ENCODE measurements around the gene LRRC10B. TPM values are rescaled to one million over a fixed set of nuclear protein-coding genes. Genes with fewer than 3 reads are reported as not detected.

Gene LRRC10B
- total RNA-seq, 2 donors from 2014 or later, result not detected

DNA sequence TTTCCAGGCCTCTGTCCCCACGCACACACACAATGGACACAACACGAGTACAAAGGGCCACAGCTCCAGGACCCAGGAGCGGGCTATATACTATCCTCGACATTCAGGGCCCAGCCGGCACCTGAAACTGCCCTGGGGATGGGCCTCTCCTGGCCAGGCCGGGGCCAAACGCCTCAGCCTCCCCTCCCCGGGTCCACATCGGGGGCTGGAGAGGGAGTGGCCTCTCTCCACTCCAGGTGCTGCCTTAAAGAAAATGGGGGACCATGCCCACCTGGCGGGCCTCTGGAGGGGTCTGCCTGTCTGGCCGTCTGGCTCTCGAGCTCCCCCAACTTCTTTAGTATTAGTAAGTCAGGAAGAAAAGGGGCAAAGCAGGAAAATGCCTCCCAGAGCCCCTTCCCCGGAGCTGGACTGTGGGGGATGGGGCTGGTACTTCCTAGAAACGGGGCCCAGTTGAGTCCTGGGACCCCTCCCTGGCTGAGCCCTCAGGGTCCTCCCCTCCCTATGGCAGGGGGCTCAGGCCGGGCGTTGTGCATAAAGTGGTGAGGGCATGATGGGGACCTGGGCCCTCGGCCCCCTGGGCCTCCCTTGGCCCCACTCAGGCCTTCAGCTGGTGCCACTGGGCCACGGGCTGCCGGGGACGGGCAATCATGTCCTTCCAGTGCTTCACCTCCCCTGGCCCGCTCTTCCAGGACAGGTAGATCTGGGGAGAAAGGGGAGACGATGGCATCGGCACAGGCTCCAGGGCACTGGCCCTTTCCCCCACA is 9.7 kb downstream of the LRRC10B start:
- no peaks in the 10 kb centered on the region for H3K36me3 Mint-ChIP-seq (ENCODE audit: insufficient read depth in 2 of 2)
- H3K9me3 Mint-ChIP-seq, result no peaks in the 10 kb centered on the region
- peaks cover 9% of the 10 kb centered on the region for H3K4me1 Mint-ChIP-seq (ENCODE audit: low read depth)
- DNase-seq, result no peak
- peaks cover 22% of the 10 kb centered on the region for H3K27me3 Mint-ChIP-seq (ENCODE audit: low read depth)
- H3K27ac Mint-ChIP-seq, result no peak overlapping the region
- ATAC-seq (replicated peaks in 1 of 2), result no peak
- H3K4me3 Mint-ChIP-seq, result no peak overlapping the region

DNA sequence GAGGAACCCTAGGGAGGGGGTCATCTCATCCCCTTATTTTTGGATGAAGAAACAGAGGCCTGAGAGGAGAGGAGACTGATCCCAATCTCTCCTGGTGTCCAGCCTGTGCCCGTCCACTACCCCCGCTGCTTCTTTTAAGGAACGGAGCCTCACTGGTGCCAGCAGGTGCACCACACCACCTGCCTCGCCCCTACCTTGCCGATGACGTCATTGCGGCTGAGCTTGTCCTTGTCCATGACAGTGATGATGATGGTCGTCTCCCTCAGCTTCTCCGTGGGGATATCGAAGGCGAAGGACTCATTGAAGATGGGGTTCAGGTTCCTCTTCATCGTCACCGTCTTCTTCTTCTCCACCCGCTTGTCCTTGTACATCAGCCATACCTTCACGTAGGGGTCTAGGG is 14.3 kb downstream of the LRRC10B start:
- no peaks in the 10 kb centered on the region for H3K36me3 Mint-ChIP-seq (ENCODE audit: insufficient read depth in 2 of 2)
- peaks cover 13% of the 10 kb centered on the region for H3K27me3 Mint-ChIP-seq (ENCODE audit: low read depth)
- no peak for ATAC-seq (replicated peaks in 1 of 2)
- no peak for DNase-seq
- H3K4me3 Mint-ChIP-seq, result no peak overlapping the region
- no peak overlapping the region for H3K27ac Mint-ChIP-seq
- no peaks in the 10 kb centered on the region for H3K4me1 Mint-ChIP-seq (ENCODE audit: low read depth)
- no peaks in the 10 kb centered on the region for H3K9me3 Mint-ChIP-seq

DNA sequence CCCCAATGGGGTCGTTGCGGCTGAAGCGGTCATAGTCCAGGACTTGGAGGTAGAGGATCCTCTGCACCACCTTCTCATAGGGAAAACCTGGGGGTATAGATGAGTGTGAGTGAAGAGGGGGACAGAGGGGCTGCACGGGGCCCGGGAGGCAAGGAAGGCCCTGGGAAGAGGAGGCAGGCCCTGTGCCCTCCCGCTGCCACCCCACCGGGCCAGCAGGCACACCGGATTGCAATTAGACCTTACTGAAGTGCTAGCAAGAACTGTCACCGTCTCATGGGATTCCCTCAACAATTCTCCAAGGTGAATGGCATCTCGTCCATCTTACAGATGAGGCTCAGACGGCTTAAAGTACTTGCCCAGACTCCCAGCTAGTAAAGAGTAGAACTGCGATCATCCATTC is 15.9 kb downstream of the LRRC10B start:
- peaks cover 13% of the 10 kb centered on the region for H3K27me3 Mint-ChIP-seq (ENCODE audit: low read depth)
- no peak overlapping the region for H3K27ac Mint-ChIP-seq
- H3K4me3 Mint-ChIP-seq, result no peak overlapping the region
- no peaks in the 10 kb centered on the region for H3K4me1 Mint-ChIP-seq (ENCODE audit: low read depth)
- ATAC-seq (replicated peaks in 1 of 2) (no peak), DNase-seq (no peak)
- no peaks in the 10 kb centered on the region for H3K36me3 Mint-ChIP-seq (ENCODE audit: insufficient read depth in 2 of 2)
- H3K9me3 Mint-ChIP-seq, result no peaks in the 10 kb centered on the region

DNA sequence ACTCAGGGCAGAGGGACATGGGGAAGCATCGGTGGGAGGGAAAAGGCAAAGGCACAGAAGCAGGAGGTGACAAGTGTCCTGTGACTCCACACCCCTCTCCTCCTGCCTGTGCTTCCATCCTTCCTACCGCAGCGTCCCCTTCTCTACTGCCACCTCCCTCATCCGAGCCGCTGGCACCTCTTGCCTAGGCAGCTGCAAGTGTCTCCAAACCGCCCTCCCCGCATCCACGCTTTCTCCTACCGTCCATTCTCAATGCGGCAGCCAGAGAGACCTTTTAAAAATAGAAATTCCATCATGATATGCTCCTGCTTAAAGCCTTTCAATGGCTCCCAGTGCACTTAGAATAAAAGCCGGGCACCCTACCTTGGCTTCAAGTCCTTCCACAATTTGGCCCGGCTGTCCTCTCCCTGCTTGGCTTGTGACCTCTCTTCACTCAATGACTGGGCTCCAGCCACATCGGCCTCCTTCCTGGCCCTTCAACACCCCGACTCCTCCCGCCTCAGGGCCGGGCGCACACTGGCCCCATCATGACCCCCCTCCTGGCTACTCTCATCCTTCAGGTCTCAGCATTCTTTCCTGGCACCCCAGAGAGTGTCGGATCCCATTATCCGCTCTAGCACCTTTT is 16.5 kb downstream of the LRRC10B start:
- H3K4me1 Mint-ChIP-seq (ENCODE audit: low read depth), result no peaks in the 10 kb centered on the region
- H3K27ac Mint-ChIP-seq, result no peak overlapping the region
- peaks cover 13% of the 10 kb centered on the region for H3K27me3 Mint-ChIP-seq (ENCODE audit: low read depth)
- ATAC-seq (replicated peaks in 1 of 2) (no peak), DNase-seq (no peak)
- H3K36me3 Mint-ChIP-seq (ENCODE audit: insufficient read depth in 2 of 2), result no peaks in the 10 kb centered on the region
- H3K4me3 Mint-ChIP-seq, result no peak overlapping the region
- H3K9me3 Mint-ChIP-seq, result no peaks in the 10 kb centered on the region

DNA sequence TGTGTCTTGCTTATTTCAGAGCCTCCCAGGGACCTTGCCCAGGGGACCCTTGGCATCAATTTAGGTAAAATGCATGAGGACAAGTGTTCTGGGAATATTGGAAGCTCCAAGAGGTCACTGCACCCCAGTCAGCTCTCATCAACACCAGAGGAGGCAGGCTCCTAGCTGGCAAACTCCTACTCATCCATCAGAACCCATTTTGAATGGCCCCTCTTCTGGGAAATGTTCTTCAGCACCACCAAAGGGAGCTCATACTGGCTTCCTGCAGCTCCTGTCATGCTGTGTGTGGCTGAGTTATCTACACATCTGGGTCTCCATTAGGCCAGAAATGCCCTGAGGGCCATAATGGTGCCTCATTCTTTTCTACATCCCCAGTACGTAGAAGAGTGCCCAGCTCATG is 17.7 kb downstream of the LRRC10B start:
- H3K9me3 Mint-ChIP-seq, result no peaks in the 10 kb centered on the region
- H3K4me3 Mint-ChIP-seq, result no peak overlapping the region
- DNase-seq (no peak), ATAC-seq (replicated peaks in 1 of 2) (no peak)
- no peaks in the 10 kb centered on the region for H3K4me1 Mint-ChIP-seq (ENCODE audit: low read depth)
- H3K36me3 Mint-ChIP-seq (ENCODE audit: insufficient read depth in 2 of 2), result no peaks in the 10 kb centered on the region
- peaks cover 13% of the 10 kb centered on the region for H3K27me3 Mint-ChIP-seq (ENCODE audit: low read depth)
- H3K27ac Mint-ChIP-seq, result no peak overlapping the region

DNA sequence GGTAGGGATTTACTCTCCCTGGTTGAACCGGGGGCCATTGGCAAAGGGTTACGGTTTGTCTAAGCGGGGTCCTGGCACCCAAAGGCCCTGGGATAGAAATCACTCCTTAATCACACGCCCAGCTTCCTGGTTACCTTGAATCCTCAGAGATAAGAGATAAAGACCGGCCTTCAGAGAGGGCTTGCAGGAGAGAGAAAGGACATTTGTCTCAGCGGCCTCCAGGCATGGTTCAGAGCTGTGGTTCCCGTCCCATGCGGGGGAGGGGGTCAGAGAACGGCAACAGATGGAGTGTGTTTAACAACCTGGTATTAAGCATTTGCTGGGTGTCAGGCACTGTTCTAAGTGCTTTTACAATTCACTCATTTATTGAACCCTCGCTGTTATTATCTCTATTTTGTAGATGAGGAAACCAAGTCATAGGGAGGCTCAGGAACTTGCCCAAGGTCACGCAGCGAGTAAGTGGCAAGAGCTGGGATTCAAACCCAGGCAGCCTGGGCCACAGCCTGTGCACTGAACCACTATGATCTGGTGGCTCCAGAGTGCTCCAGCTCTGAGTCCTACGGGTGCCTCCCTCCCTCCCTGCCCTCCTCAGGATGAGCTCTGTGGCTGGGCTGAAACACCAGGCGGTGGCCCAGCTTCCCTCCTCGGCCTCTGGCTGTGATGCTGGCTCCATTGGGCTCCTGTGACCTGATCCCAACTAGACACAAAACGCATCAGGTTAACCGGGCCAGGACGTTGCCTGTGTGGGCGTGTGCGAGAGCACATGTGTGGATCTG is 18.6 kb downstream of the LRRC10B start:
- no peak for ATAC-seq (replicated peaks in 1 of 2)
- Mint-ChIP-seq H3K9me3 (no peaks in the 10 kb centered on the region), H3K27me3 (ENCODE audit: low read depth) (peaks cover 13% of the 10 kb centered on the region), H3K4me3 (no peak overlapping the region), H3K36me3 (ENCODE audit: insufficient read depth in 2 of 2) (no peaks in the 10 kb centered on the region), H3K4me1 (ENCODE audit: low read depth) (no peaks in the 10 kb centered on the region), H3K27ac (no peak overlapping the region)
- no peak for DNase-seq

DNA sequence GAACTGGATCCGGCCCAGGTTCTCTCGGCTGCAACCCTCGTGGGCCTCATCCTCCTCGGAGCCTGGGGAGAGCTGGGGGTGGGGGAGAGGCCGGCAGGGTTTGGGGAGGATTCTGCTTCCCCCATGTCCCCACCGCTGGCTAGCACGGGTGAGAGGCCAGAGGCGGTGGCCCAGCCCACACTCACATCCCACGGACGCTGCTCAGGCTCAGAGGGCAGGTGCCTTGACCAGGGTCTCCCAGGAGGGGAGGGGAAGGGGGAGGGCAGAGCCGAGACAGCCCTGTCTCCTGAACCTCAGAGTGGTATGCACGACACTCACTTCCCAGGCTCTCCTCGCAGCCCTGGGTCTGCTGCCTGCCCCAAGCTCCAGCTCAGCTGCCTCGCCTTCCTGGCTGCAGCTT is 19.6 kb downstream of the LRRC10B start:
- H3K4me3 Mint-ChIP-seq, result no peak overlapping the region
- H3K27ac Mint-ChIP-seq, result no peak overlapping the region
- H3K9me3 Mint-ChIP-seq, result no peaks in the 10 kb centered on the region
- DNase-seq (no peak), ATAC-seq (replicated peaks in 1 of 2) (no peak)
- no peaks in the 10 kb centered on the region for H3K4me1 Mint-ChIP-seq (ENCODE audit: low read depth)
- H3K27me3 Mint-ChIP-seq (ENCODE audit: low read depth), result peaks cover 13% of the 10 kb centered on the region
- H3K36me3 Mint-ChIP-seq (ENCODE audit: insufficient read depth in 2 of 2), result no peaks in the 10 kb centered on the region

DNA sequence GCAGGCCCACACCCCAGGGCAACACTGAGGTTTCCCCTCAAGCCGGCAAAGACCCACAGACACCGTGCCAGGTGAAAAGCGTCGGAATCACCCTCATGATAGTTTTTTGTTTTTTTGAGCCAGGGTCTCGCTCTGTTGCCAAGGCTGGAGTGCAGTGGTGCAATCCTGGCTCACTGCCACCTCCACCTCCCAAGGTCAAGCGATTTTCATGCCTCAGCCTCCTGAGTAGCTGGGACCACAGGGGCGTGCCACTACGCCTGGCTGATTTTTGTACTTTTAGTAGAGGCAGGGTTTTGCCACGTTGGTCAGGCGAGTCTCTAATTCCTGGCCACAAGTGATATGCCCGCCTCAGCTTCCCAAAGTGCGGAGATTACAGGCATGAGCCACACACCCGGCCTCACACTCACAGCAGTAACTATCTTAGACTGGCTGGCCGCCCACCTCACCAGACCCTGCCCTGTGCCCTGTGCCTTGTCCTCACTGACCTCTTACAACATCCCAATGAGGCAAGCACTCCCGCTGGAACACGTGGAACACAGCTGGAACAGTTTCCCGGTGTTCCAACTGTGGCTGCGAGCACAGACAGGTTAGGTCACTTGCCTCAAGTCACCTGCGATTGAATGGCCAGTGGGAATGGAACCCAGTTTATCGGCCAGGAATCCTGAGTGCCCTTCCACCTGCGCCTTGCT is 21.1 kb downstream of the LRRC10B start:
- Mint-ChIP-seq H3K4me3 (no peak overlapping the region), H3K27ac (no peak overlapping the region), H3K9me3 (no peaks in the 10 kb centered on the region), H3K27me3 (ENCODE audit: low read depth) (peaks cover 13% of the 10 kb centered on the region), H3K36me3 (ENCODE audit: insufficient read depth in 2 of 2) (no peaks in the 10 kb centered on the region), H3K4me1 (ENCODE audit: low read depth) (no peaks in the 10 kb centered on the region)
- no peak for DNase-seq
- no peak for ATAC-seq (replicated peaks in 1 of 2)

DNA sequence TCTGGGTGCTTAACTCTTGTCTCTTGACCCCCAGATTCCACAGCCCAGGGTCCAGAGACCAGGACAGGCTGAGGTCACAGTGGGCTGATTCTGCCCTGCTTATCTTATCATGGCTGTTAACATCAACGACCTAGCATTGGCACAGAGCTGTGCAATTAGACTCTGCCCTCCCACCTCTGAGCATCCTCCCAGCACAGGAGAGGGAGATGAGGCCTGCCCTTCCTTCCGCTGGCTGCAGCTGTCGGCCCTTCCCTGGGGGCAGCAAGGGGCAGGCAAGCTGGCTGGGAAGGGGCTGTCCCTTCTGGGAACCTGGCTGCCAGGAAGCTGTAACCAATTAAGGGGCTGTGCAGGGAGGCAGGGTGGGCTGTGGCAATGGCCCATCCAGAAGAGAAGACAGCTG is 22.5 kb downstream of the LRRC10B start:
- no peak overlapping the region for H3K27ac Mint-ChIP-seq
- no peak overlapping the region for H3K4me3 Mint-ChIP-seq
- DNase-seq, result no peak
- no peaks in the 10 kb centered on the region for H3K9me3 Mint-ChIP-seq
- H3K36me3 Mint-ChIP-seq (ENCODE audit: insufficient read depth in 2 of 2), result no peaks in the 10 kb centered on the region
- no peaks in the 10 kb centered on the region for H3K4me1 Mint-ChIP-seq (ENCODE audit: low read depth)
- no peak for ATAC-seq (replicated peaks in 1 of 2)
- no peaks in the 10 kb centered on the region for H3K27me3 Mint-ChIP-seq (ENCODE audit: low read depth)

DNA sequence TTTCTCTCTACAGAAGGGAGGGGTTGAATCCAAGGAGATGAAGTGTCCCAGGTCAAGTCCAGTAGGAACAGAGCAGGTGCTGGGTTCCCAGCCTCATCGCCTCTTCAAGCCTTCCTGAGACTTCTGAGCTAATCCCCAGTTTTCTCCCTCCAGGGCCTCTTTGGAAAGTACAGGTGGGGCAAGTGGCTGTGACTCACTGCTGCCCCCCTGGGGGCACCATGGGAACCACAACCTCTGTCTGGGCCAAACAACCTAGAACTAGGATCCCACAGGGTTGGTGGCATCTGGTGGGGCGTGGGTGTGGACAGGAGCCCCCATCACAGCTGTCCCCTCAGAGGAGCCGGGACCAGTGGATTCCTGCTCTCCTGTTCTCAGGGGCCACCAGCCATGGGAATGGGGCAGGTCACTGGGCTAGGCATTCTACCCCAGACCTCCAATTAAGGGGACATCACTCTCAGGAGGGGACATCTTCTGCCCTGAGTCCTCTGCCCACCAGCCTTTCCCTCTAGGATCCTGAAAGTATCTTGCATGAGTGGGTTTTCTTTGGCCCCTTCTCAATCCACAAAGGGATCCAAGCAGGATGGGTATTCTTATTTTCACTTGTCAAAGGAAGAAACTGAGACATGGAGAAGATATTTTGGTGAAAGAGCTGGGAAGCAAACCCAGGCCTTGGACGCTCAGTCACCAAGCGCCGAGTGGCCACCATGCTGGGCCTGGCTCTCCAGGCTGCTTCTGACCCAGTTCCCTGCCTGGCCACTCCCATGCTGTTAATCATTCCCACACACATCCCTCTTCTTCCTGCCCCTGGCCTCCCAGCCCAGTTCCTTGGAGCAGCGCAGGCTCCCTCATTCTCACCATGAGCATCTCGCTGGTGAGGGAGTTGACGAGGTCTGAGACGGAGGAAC is 23.8 kb downstream of the LRRC10B start:
- Mint-ChIP-seq H3K9me3 (no peaks in the 10 kb centered on the region), H3K27me3 (ENCODE audit: low read depth) (no peaks in the 10 kb centered on the region)

DNA sequence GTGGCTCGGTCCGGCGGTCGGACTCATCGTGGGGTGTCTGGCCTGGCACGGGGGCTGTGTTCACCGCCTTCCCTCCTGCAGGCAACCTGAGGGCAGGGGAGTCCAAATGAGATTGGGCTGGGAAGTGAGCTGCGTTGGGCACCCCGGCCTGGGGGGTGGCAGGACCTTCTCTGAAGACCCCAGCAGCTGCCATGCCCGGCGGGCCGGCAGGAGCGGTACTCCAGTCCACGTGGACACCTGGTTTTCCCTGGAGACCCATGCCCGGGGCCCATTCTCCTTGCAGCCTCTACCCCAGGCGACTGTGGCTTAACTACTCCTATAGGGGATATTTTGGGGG is 24.5 kb downstream of the LRRC10B start:
- Mint-ChIP-seq H3K9me3 (no peaks in the 10 kb centered on the region), H3K36me3 (ENCODE audit: insufficient read depth in 2 of 2) (no peaks in the 10 kb centered on the region), H3K27me3 (ENCODE audit: low read depth) (no peaks in the 10 kb centered on the region), H3K27ac (no peak overlapping the region), H3K4me1 (ENCODE audit: low read depth) (no peaks in the 10 kb centered on the region), H3K4me3 (no peak overlapping the region)
- DNase-seq, result no peak
- no peak for ATAC-seq (replicated peaks in 1 of 2)

More for the DNA sequence above, 23.8 kb downstream of the LRRC10B start:
- ATAC-seq (replicated peaks in 1 of 2) (peak; percentile 53 to 61), DNase-seq (peak; percentile 45 to 55)
- Mint-ChIP-seq H3K36me3 (ENCODE audit: insufficient read depth in 2 of 2) (no peaks in the 10 kb centered on the region), H3K4me3 (no peak overlapping the region), H3K27ac (no peak overlapping the region), H3K4me1 (ENCODE audit: low read depth) (no peaks in the 10 kb centered on the region)

DNA sequence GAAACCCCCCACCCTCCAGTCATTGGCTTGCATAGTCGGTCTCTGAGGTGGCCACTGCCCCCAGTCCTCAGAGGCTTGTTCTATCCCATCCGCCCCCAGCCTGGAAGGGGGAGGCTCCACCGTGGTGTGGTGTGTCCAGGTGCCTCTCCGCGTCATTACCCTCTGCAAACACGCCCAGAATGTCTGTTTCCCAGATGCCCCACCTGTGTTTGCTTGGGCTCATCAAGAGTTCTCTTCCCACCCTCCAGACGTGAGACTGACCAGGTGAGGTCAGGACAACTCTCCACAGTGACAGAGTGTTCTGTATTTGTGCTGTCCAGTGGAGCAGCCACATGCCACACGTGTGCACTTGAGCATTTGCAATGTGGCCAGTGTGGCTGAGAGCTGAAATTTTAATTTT is 24.9 kb downstream of the LRRC10B start:
- H3K4me1 Mint-ChIP-seq (ENCODE audit: low read depth), result no peaks in the 10 kb centered on the region
- no peak overlapping the region for H3K4me3 Mint-ChIP-seq
- no peak overlapping the region for H3K27ac Mint-ChIP-seq
- H3K9me3 Mint-ChIP-seq, result no peaks in the 10 kb centered on the region
- H3K36me3 Mint-ChIP-seq (ENCODE audit: insufficient read depth in 2 of 2), result no peaks in the 10 kb centered on the region
- no peaks in the 10 kb centered on the region for H3K27me3 Mint-ChIP-seq (ENCODE audit: low read depth)
- DNase-seq (no peak), ATAC-seq (replicated peaks in 1 of 2) (no peak)
